ENCODE data around the gene CDH12.

- TF ChIP-seq CTCF (IDR thresholded peaks at IDR 0.05; ENCODE audit: low read depth, low read length, missing input control) (no peak), YY1 (IDR thresholded peaks at IDR 0.05) (no peak), RAD21 (IDR thresholded peaks at IDR 0.05) (no peak), REST (IDR thresholded peaks at IDR 0.05) (no peak), TAF1 (conservative IDR thresholded peaks at IDR 0.05) (no peak), GABPA (IDR thresholded peaks at IDR 0.05 in 1 of 2, conservative IDR thresholded peaks at IDR 0.05 in 1 of 2) (no peak), MAX (IDR thresholded peaks at IDR 0.05) (no peak)
Measured at GRCh38 chr5:21889581-21889980, 963.6 kb downstream of the CDH12 start.
